ENCODE results near the gene FEM1A.
"Not testable (repeated sequence)": the region's sequence is repeated elsewhere in the genome, so short reads cannot be mapped to it uniquely, and the experiment has no call there.

The FEM1A gene

DNA sequence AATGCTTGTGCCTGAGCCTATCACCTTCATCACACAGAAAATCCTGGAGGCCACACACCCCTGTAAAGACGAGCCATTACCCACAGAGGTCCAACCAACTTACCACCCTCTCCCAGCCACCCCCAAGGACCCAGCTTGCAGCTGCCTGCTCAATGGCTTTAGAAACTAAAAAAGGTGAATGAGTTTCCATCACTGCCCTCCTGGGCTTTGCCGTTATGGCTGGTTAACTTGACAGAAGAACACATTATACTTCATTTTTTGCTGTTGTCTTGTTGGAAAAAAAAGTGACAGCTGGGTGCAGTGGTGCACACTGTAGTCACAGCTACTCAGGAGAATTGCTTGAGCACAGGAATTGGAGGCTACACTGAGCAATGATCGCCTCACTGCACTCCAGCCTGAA lies 17.4 kb upstream of the FEM1A start:
- DNase-seq, result no peak

DNA sequence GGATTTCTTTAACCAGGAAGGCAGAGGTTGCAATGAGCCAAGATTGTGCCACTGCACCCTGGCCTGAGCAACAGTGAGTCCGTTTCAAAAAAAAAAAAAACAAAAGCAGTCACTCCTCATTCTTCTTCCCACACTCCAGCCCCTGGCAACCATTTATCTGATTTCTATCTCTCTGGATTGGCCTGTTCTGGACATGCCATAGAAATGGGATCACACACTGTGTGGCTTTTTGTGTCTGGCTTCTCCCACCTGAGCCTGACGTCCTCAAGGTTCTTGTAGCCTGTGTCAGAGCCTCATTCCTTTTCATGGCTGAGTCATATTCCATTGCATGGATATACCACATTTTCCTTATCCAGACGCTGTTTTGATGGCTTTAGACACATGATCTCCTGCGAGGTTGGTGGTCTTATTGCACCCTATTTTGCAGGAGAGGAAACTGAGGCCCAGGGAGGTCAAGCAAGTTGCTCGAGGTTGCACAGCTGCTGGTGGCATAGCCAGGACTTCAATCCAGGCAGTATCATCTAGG lies 15.8 kb upstream of the FEM1A start:
- no peak for DNase-seq

DNA sequence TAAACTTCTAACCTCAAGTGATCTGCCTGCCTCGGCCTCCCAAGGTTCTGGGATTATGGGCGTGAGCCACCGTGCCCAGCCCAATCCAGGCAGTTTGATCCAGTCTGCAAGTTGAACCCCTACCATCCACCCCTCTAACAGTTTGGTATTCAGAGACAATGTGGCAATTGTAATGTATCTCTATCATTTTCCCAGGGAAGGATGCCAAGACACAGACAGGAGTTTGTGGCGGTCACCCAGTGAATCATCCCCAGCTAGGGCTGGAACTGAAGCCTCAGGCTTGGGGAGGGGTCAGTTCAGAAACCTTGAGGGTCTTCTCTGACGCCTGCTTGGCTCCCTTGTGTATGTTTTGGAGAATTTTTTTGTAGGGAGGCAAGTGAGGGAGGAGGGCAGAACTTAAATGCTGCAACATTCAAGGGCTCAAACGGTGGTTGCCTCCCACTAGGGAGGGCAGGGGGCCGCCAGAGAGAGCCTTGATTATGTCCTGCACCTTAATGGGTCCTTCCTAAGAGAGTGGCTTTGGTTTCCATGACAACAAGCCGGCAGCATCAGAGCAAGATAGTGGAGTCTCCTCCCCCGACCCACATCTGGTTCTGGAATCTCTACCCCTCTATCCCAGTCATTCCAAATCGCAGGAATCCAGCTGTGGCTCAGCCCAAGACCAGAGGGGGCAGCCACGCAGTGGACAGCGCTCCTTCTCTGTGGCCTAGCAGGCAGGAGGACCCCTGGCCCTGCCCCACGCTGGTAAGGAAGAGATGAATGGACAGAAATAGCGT lies 14.9 kb upstream of the FEM1A start:
- DNase-seq, result no peak

DNA sequence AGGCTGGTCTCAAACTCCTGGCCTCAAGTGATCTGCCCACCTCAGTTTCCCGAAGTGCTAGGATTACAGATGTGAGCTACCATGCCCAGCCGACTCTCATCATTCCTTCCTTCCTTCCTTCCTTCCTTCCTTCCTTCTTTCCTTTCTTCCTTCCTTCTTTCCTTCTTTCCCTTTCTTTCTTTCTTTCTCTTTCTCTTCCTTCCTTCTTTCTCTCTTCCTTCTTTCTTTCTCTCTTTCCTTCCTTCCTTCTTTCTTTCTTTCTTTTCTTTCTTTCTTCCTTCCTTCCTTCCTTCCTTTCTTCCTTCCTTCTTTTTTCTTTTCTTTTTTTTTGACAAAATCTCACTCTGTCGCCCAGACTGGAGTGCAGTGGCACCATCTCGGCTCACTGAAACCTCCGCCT lies 13.4 kb upstream of the FEM1A start:
- DNase-seq, result not testable (repeated sequence)

DNA sequence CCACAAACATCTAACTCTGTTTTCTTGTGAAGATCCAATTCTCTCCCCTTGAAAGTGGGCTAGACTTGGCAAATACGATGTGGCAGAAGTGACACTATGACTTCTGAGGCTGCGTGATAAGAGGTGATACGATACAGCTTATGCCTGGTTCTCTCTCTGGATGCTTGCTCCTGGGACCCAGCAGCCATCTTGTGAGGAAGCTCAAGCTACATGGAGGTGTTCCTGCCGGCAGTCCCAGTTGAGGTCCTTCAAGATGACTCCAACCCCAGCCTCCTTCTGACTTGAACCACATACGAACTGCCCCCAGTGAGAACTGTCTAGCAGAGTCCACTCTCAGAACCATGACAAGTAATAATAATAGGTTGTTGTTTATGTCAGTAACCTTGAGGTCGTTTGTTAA lies 10.7 kb upstream of the FEM1A start:
- DNase-seq, result no peak

DNA sequence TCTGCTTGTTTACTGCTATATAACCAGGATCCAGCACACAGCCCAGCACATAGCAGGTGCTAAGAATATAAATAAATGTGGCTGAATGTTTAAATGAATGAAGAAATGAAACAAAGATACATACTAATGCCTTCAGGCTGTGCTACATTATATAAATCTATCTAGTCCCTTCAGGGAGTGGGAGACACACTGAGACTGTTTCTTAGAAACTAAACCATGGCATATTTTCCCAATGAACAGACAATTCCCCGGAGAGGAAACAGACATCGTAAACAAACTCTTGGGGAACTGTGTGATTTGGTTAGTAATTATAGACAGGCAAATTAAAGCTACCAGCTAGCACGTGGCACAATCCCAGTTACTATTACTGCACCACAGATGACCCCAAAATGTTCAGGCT lies 9.7 kb upstream of the FEM1A start:
- no peak for DNase-seq

DNA sequence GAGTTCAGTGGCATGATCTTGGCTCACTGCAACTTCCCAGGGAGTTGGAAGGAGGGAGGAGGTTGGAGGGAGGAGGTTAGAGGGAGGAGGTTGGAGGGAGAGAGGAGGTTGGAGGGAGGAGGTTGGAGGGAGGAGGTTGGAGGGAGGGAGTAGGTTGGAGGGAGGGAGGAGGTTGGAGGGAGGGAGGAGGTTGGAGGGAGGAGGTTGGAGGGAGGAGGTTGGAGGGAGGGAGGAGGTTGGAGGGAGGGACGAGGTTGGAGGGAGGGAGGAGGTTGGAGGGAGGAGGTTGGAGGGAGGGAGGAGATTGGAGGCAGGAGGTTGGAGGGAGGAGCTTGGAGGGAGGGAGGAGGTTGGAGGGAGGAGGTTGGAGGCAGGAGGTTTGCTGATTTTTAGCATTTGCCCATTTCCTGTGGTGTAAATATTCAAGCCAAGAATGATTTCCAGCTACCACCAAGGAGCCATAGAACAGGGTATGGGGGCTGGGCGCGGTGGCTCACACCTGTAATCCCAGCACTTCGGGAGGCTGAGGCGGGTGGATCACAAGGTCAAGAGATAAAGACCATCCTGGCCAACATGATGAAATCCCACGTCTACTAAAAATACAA lies 5.0 kb upstream of the FEM1A start:
- not testable (repeated sequence) for DNase-seq

DNA sequence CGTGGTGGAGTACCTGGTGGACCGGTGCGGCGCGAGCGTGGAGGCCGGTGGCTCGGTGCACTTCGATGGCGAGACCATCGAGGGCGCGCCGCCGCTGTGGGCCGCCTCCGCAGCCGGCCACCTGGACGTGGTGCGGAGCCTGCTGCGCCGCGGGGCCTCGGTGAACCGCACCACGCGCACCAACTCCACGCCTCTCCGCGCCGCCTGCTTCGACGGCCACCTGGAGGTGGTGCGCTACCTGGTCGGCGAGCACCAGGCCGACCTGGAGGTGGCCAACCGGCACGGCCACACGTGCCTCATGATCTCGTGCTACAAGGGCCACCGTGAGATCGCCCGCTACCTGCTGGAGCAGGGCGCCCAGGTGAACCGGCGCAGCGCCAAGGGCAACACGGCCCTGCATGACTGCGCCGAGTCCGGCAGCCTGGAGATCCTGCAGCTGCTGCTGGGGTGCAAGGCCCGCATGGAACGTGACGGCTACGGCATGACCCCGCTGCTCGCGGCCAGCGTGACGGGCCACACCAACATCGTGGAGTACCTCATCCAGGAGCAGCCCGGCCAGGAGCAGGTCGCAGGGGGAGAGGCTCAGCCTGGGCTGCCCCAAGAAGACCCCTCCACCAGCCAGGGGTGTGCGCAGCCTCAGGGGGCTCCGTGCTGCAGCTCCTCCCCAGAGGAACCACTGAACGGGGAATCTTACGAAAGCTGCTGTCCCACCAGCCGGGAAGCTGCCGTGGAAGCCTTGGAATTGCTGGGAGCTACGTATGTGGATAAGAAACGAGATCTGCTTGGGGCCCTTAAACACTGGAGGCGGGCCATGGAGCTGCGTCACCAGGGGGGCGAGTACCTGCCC lies 708 bp downstream of the FEM1A start:
- not testable (repeated sequence) for DNase-seq

DNA sequence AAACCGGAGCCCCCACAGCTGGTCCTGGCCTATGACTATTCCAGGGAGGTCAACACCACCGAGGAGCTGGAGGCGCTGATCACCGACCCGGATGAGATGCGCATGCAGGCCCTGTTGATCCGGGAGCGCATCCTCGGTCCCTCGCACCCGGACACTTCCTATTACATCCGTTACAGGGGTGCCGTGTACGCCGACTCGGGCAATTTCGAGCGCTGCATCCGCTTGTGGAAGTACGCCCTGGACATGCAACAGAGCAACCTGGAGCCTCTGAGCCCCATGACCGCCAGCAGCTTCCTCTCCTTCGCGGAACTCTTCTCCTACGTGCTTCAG lies 1.3 kb downstream of the FEM1A start:
- DNase-seq, result not testable (repeated sequence)

DNA sequence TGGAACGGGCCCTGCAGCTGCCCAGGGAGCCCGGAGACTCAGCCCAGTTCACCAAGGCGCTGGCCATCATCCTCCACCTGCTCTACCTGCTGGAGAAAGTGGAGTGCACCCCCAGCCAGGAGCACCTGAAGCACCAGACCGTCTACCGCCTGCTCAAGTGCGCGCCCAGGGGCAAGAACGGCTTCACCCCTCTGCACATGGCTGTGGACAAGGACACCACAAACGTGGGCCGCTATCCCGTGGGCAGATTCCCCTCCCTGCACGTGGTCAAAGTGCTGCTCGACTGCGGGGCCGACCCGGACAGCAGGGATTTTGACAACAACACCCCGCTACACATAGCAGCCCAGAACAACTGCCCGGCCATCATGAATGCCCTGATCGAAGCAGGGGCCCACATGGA lies 1.7 kb downstream of the FEM1A start:
- not testable (repeated sequence) for DNase-seq

DNA sequence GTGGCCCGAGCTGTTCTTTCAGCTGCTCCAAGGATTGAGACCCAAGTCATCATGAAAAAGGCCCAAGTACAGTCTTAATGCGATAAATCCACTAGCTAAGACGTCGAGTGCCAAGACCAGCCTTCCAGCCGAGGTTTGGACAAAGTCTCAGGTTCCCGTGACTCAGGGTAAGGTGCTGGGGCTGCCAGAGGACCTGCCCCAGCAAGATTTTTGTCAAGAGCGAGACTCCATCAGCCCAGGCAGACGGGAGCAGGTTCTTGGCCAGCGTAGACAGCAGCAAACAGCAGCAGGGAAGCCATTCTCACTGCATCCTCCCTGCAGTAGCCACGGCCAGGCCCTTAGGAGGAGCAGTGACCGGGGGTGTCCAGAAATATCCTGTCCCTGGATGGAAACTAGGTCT lies 3.4 kb downstream of the FEM1A start:
- DNase-seq, result no peak

DNA sequence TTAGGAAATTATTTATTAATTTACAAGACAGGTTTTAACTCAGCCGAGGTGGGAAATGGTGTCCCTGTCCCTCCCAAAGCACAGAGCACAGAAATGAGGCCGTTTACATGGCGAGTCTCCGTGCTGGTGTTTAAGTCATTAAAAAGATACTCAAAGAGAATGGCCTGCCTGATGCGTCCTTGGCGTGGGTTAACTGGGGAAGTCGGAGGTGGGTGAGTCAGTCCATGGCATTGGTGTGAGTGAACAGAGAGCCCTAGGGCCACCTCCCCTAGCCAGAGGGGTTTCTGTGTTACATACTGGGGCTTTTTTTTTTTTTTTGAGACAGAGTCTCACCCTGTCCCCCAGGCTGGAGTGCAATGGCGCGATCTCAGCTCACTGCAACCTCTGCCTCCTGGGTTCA lies 3.9 kb downstream of the FEM1A start:
- no peak for DNase-seq

DNA sequence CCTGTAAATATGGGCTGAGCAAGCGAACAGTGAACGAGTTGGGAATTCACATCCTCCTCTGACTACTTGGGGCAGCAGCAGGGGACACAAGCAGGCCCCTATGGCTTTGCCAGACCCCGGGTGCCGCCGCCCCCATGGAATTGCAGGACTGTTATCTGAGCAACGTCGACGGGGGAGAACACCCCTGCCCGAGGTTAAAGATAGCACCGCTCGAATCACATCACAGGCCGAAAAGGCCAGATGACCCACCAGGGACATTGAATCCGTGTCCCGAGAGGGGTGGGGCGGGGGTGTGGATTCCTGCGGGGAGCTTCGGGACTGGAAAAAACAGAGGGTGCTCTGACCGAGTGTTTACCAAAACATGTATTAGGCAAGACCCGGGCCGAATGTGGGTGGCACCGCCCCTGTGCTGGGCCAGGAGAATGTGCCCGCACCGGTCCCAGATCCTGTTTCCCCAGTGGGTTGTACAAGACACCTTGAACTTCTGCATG lies 9.1 kb downstream of the FEM1A start:
- no peak for DNase-seq

DNA sequence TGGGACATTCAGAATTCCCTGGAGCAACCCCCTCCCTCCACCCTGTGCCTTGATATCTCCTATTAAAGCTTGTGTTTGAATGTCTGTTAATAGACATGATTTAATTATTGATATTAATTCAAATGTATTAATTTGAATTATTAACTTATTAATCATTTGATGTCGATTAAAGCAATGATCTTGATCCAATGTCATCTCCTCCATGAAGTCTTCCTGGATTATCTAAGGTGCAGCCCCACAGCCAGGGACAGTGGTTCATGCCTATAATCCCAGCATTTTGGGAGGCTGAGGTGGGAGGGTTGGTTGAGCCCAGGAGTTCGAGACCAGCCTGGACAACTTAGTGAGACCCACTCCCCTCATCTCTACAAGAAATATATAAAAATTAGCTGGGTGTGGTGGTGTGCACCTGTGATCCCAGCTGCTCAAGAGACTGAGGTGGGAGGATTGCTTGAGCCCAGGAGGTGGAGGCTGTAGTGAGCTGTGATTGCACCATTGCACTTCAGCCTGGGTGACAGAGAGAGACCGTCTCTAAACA lies 9.6 kb downstream of the FEM1A start:
- DNase-seq, result no peak

DNA sequence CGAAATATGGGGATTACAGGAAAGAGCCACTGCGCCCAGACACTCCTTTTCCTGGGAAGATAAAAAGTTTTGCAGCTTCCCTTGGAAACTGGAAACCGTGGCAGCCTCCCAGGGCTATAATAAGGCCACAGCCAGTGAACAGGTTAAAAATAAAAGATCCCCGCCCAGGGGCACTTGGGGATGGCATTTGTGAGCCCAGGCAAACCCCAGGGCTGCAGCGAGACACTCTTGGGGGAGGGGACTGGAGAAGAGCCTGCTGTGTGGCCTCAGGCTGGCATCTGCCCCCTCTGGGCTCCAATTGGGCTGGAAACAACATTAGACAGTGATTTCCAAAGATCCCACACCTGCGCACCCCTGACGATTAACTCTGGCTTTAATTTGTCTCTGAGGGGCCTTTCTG lies 11.2 kb downstream of the FEM1A start:
- DNase-seq, result no peak

DNA sequence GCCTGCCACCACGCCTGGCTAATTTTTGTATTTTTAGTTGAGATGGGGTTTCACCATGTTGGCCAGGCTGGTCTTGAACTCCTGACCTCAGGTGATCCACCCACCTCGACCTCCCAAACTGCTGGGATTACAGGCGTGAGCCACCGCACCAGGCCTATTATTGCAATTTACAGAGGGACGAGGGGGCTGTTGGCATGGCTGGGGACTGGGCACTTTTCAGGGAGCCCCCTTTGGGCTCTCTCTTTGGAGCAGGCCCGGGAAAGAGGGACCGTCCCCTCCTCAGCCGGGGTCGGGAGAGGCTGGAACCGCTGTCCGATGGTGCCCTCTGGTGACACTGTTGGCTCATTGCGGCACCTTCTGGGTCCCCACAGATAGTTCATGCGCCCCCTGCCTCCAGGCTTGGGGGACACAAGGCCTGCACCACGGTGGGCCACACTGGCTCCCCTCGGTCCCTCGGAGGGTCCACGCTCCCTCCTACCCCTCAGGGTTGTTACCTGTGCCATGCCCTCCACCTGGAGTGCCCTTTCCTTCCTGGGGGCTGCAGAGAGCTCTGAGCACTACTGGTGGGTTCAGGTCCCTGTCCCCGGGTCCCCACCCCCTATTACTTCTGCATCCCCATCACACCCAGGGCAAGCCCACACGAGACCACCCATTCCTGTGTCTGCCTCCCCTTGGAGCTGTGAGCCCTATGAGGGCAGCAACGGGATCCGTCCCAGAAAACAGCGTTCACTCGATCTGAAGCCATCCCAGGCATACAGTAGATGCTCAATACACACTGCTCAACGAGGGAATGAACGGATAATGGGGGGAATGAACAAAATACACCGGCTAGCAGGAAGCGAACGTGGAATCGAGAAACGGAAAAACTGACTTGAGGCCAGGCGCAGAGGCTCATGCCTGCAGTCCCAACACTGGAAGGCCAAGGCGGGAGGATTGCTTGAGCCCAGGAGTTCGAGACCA lies 12.5 kb downstream of the FEM1A start:
- DNase-seq, result peak; percentile 20 to 61

DNA sequence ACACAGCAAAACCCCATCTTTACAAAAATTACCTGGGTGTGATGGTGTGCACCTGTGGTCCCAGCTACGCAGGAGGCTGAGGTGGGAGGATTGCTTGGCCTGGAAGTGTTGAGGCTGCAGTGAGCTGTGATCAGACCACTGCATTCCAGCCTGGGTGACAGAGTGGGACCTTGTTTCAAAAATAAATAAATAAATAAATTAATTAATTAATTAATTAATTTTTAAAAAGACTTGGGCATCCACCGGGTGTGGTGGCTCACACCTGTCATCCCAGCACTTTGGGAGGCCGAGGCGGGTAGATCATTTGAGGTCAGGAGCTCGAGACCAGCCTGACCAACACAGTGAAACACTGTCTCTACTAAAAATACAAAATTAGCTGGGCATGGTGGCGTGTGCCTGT lies 13.6 kb downstream of the FEM1A start:
- DNase-seq, result not testable (repeated sequence)

DNA sequence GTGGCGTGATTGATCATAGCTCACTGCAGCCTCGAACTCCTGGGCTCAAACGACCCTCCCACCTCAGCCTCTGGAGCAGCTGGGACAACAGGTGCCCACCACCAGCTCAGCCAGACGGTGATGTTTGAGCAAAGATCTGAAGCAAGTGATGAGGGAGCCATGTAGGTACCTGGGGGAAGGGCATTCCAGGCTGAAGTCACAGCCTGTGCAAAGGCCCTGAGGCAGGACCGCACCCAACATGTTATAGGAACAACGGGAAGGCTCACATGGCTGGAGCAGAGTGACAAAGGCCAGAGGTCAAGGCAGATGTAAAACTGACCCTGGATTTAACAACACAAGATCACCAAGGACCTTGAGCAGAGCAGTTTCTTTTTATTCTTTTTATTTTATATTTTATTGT lies 14.8 kb downstream of the FEM1A start:
- no peak for DNase-seq

DNA sequence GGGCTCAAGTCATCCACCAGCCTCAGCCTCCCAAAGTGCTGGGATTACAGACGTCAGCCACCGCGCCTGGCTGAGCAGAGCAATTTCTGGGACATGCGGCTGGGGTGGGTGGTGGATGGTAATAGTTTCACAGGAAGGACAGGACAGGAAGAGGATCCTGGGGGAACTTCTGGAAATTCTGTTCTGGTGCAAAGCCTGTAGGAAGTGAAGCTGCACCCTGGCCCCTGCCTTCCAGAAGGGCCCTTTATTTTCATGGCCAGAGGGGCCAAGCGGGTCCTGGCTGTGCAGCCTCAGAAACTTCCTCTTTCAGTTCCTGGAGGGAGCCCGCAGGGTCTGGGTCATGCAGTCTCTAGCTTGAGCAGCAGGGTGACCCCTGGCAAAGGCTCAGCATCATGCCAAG lies 15.7 kb downstream of the FEM1A start:
- peak; percentile 14 to 19 for DNase-seq

DNA sequence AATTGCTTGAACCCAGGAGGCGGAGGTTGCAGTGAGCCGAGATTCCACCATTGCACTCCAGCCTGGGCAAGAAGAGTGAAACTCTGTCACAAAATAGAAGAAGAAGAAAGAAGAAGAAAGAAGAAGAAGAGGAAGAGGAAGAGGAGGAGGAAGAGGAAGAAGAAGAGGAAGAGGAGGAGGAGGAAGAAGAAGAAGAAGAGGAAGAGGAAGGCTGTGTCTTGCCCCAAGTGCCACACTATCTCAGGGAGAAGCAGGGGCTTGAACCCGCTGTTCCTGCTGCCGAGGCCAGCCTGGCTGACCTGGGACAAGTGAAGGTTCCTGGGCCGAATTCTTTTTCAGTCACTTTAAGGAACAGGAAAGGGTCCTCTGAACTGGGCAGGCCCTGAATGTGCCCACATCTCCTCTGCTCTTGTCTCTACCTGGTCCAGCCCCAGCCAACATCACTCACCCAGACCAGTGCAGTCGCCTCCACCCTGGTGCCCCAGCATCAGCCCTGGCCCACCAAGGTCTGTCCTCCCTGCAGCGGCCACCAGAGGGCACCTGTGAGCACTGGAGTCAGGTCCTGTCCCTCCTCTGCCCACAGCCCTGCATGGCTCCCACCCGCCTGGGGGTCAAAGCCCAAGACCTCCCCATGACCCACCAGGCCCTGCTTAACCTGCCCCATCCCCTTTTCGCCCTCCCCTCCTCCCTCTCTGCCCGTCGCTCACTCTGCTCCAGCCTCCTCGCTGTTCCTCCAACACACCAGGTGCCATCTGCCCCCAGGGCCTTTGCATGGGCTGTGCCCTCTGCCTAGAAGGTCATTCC lies 20.0 kb downstream of the FEM1A start:
- peak; percentile 65 to 66 for DNase-seq
